ENCODE measurements around the gene PTPRF.
"Not testable (repeated sequence)": the region's sequence is repeated elsewhere in the genome, so short reads cannot be mapped to it uniquely, and the experiment has no call there.

The PTPRF gene

GRCh38 chr1:43639976-43640794 is 109.5 kb downstream of the PTPRF start:
- DNase-seq: no peak

DNA sequence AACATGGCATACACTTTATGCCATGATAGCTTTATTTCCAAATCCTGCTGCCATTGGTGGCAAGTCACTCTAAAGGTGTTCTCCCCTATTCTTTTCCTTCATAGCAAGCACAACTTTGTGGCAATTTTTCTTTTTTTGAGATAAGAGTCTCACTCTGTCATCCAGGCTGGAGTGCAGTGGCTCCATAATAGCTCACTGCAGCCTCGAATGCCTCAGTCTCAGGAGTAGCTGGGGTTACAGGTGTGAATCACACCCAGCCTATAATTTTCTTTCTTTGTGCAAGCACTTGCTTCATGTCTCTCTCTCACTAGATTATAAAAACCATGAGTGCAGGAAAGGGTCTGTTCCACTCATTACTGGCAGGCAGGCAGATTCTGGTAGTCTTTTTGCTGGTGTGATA is 113.9 kb downstream of the PTPRF start:
- no peak for DNase-seq

DNA sequence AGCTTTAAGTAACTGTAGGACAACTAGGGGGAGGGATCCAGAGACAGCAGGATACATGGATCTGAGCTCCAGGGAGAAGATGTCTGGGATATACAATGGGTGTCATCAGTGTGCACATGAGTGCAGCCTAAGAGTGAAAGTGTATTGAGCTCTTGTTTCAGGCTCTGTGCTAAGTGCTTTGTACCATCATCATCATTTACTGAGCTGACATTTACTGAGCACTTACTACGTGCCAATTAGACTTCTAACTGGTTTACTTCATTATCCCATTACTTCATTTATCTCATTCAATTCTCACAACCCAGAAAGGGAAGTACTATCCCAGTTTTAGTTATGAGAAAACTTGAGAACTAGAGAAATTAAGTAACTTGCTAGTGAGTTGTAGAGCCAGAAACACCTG is 114.8 kb downstream of the PTPRF start:
- no peak for DNase-seq

GRCh38 chr1:43647331-43647730 is 116.6 kb downstream of the PTPRF start:
- DNase-seq: not testable (repeated sequence)

DNA sequence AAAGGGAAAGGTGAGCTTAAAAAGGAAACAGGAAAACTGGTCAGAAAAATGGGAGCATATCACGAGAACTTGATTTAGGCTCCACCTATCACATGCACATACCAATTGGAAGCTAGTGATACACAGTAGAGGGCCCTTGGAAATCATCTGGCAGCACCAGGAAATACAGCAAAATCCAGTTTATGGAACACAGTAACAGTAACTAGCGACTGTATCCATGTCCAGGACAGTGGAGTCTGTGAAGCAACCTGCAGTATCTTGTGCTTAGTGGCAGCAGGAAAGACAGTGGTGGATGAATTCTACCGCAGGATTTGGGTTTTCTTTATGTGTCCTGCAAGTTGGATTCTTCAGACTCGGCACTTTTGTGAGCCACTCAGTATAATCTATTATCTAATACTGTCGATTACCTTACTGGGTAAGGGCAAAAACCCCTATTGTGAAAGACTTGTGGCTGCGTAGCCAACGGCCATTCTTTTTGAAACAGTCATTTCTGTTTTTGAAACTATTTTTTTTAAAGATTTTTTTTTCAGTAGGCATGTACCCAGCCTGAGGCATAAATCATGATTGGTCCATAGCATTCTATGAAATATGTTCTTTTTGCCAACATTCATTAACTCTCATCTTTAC is 117.7 kb downstream of the PTPRF start:
- no peak for DNase-seq

DNA sequence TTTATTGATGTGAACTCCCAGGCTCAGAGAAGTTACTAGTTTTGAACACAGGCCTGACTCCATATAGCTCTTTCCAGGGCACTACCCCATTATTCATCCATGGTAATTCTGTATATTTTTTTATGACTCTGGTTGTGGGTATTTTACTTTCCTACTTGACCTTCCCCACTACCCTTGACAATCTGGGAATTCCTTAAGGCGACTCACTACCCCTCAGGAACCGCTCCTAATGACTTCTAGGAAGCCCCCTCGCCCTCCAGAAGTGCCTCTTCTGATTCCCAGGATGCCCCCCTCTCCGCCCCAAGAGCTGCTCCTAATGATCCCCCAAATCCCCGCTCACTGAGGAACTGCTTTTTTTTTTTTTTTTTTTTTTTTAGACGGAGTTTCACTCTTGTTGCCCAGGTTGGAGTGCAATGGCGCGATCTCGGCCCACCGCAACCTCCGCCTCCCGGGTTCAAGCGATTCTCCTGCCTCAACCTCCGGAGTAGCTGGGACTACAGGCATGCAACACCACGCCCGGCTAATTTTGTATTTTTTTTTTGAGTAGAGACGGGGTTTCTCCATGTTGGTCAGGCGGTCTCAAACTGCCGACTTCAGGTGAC is 118.3 kb downstream of the PTPRF start:
- no peak for DNase-seq

GRCh38 chr1:43650310-43651085 is 119.8 kb downstream of the PTPRF start:
- DNase-seq: peak; percentile 95

DNA sequence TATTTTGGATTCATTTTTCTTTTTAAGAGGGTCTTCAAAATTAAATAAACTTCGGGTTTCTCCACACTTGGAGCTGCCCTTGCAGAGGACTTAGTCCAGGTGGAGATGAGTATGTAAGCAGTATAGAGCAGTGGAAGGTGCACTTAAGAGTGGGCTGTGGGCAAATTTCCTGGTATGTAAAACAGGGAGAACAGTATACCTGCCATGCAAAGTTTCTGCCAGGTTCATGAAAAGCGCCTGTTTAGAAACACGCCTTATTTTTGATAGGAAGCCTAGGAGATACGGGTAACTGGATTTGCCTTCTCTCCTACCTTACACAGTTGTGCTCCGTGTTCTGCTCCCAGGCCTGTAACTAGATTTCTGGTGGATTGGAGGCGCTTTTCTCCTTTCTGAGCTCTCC is 120.5 kb downstream of the PTPRF start:
- no peak for DNase-seq

GRCh38 chr1:43651902-43652301 is 121.2 kb downstream of the PTPRF start:
- DNase-seq: no peak

DNA sequence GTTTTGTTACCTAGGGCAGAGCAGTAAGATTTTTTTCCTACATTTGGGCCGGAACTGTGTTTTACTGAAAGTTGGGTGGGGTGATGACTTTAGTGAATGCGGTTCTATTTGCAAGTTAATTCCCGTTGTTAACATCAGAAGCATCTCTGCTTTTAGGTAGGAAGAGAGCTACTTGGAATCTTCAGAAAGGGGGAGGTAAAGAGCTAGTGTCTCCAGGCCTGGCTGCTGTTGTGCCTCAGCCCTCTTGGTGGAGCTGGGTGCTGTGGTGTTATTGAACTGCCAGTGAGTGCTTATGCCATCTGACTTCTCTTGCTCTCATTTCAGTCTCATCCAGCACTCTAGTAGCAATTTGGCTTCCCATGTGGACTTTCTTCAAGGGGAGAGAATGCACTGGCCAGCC is 122.7 kb downstream of the PTPRF start:
- no peak for DNase-seq

GRCh38 chr1:43653893-43654292 is 123.2 kb downstream of the PTPRF start:
- DNase-seq: no peak

GRCh38 chr1:43655953-43656352 is 125.3 kb downstream of the PTPRF start:
- DNase-seq: no peak

- no peak for DNase-seq
These were observed 128.8 kb downstream of the PTPRF start for GRCh38 chr1:43659212-43660166.

GRCh38 chr1:43660355-43660754 is 129.7 kb downstream of the PTPRF start:
- no peak for DNase-seq

GRCh38 chr1:43664369-43664768 is 133.7 kb downstream of the PTPRF start:
- DNase-seq: no peak

- no peak for DNase-seq
These were observed 135.9 kb downstream of the PTPRF start for GRCh38 chr1:43666608-43667007.

GRCh38 chr1:43668956-43669355 is 138.3 kb downstream of the PTPRF start:
- DNase-seq: no peak

- DNase-seq: no peak
These were observed 139.2 kb downstream of the PTPRF start for GRCh38 chr1:43669878-43670277.

GRCh38 chr1:43671193-43671592 is 140.5 kb downstream of the PTPRF start:
- DNase-seq: no peak

DNA sequence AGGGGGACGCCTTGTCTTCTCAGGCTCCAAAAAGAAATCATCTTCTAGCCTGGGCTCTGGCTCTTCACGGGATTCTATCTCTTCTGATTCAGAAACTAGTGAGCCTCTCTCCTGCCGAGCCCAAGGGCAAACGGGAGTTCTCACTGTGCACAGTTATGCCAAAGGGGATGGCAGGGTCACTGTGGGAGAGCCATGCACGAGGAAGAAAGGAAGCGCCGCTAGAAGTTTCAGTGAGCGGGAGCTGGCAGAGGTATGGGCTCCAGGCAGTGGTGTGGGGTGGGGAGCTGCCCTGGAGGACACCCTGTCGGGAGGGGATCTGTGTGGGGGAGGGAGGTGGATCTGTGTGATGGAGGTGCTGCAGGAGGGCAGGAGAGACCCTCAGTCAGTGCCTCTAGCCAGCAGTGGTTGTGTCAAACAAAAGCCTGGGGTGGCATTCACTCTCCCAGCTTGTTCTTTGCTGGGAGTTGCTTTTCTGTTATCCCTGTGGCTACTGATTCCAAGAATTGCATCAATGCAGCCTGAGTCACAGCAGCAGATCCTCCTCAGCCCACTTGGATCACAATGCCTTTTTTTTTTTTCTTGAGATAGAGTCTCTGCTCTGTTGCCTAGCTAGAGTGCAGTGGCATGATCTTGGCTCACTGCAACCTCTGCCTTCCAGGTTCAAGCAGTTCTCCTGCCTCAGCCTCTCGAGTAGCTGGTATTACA is 141.1 kb downstream of the PTPRF start:
- no peak for DNase-seq

- DNase-seq: no peak
These were observed 142.6 kb downstream of the PTPRF start for GRCh38 chr1:43673261-43673660.
